H1 (cell line): ENCODE data around the gene NOC2L. TPM values are rescaled to one million over a fixed set of nuclear protein-coding genes. Genes with fewer than 3 reads are reported as not detected.

Experiments
- CBX5 ChIP-seq: fragments of 300-800, 300-1000 bp; sonication (generic); IDR thresholded peaks from 2 replicates; pipeline ENCODE4 v1.7.1; 2016; ENCODE audit warnings: antibody characterized with exemption, low read length, low read depth
- CHD2 ChIP-seq: IDR thresholded peaks from 2 replicates; pipeline ENCODE4 v1.6.1; 2012; ENCODE audit warnings: low read length, improper control_type of control experiment
- POU5F1 ChIP-seq: IDR thresholded peaks from 2 replicates; pipeline ENCODE4 v1.6.1; 2011; ENCODE audit warnings: low read depth, mild to moderate bottlenecking, low read length, moderate library complexity
- RAD21 ChIP-seq, 2 experiments: IDR thresholded peaks in 1 of 2; conservative IDR thresholded peaks in 1 of 2; 2 replicates each; pipeline ENCODE4 v1.6.1; 2011; ENCODE audit warnings: low read depth in 2 of 2, low read length in 2 of 2, improper control_type of control experiment in 1 of 2, inconsistent platforms in 1 of 2, mild to moderate bottlenecking in 1 of 2, moderate library complexity in 1 of 2
- RBBP5 ChIP-seq: IDR thresholded peaks from 2 replicates; pipeline ENCODE4 v1.7.1; 2012; ENCODE audit warnings: low read depth, mild to moderate bottlenecking, inconsistent platforms, low read length, moderate library complexity, borderline replicate concordance
- RXRA ChIP-seq: IDR thresholded peaks from 2 replicates; pipeline ENCODE4 v1.6.1; 2011; ENCODE audit warnings: low read depth, mild to moderate bottlenecking, low read length, moderate library complexity; ENCODE audit not compliant: insufficient read depth
- SAP30 ChIP-seq: fragments of 300-600 bp; sonication (generic); IDR thresholded peaks from 2 replicates; pipeline ENCODE4 v1.7.1; 2012; ENCODE audit warnings: low read length, moderate library complexity, mild to moderate bottlenecking, inconsistent platforms; ENCODE audit not compliant: insufficient read depth, insufficient replicate concordance
- SIX5 ChIP-seq: IDR thresholded peaks from 2 replicates; pipeline ENCODE4 v1.6.1; 2011; ENCODE audit warnings: mild to moderate bottlenecking, low read depth, low read length
- TAF7 ChIP-seq: optimal IDR thresholded peaks from 2 replicates; pipeline ENCODE3; 2011; ENCODE audit warnings: low read depth, mild to moderate bottlenecking, inconsistent platforms, low read length, moderate library complexity, borderline replicate concordance
- ZNF274 ChIP-seq: IDR thresholded peaks from 2 replicates; pipeline ENCODE4 v1.7.0; 2012; ENCODE audit warnings: low read length, borderline replicate concordance; ENCODE audit errors: extremely low read depth
- polyA plus RNA-seq, 7 experiments: library from polyadenylated mRNA; depleted of rRNA in 3 of 7; stranded (reverse) in 5 of 7; unstranded in 2 of 7; fragments of >200 nt in 5 of 7; fragments of 200-250 nt in 2 of 7; gene quantifications; 1 replicate in 5 of 7; 2 replicates in 1 of 7; 4 replicates in 1 of 7; pipeline versions ENCODE4 v1.2.1 to v1.2.3, GENCODE V29; 2011 to 2013; ENCODE audit warnings: missing spikeins in 2 of 7, mixed read lengths in 2 of 7
- total RNA-seq: library from RNA; stranded (reverse); fragmentation: NEBNext Ultra II Directional; extraction: Animal tissue kit (Norgen Biotek cat#: 25700); gene quantifications from 2 replicates; pipeline ENCODE4 v1.2.1, GENCODE V29; 2021
- TF ChIP-seq, protein P1 (sequence below), 3 experiments: IDR thresholded peaks; 1 replicate in 2 of 3; 2 replicates in 1 of 3; pipeline versions ENCODE4 v1.5.1 to v1.6.1; 2011; ENCODE audit warnings: low read length in 3 of 3, mild to moderate bottlenecking in 3 of 3, inconsistent platforms in 2 of 3, low read depth in 1 of 3, moderate library complexity in 1 of 3; ENCODE audit not compliant: insufficient read depth in 1 of 3; ENCODE audit errors: control extremely low read depth in 1 of 3

NOC2L gene
- total and polyA plus RNA-seq, 2 of the 8 experiments (the other 6 are each of a cell fraction or from before 2014, with no cell fraction given): 74.7 to 130 TPM

DNA sequence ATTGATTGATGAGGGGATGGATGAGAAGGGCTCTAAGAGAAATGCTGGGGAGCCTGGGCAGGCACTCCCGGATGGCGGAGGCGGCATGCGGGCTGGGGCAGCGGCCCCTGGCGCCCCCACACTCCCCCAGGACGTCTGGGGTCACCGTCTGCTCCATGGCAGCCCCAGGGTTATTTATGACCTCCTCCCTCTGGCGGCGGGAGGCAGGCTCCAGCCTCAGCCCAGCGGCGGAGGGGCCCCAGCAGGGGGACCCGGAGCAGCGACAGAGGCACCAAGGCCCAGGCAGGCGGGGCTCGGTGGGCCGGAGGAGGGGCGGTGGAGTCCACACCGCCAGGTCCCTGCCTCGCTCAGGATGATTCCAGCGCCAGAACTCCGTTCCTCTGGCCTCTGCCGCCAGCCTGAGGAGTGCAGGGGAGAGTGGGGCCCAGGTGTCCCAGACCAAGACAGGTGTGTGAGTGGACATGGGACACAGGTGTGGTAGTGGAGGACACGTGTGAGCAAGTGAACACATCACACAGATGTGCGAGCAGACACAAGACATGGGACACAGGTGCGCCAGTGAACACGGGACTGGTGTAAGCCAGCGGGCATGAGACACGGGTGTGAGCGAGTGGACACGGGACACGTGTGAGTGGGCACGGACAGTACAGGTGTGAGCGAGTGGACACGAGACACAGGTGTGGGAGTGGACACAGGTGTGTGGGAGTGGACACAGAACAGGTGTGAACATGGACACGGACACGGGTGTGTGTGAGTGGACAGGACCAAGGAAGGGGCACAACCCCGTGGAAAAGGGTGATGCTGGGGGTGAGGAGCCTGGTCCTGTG lies 37.8 kb downstream of the NOC2L start (continued):
- TF ChIP-seq, protein P1, sequence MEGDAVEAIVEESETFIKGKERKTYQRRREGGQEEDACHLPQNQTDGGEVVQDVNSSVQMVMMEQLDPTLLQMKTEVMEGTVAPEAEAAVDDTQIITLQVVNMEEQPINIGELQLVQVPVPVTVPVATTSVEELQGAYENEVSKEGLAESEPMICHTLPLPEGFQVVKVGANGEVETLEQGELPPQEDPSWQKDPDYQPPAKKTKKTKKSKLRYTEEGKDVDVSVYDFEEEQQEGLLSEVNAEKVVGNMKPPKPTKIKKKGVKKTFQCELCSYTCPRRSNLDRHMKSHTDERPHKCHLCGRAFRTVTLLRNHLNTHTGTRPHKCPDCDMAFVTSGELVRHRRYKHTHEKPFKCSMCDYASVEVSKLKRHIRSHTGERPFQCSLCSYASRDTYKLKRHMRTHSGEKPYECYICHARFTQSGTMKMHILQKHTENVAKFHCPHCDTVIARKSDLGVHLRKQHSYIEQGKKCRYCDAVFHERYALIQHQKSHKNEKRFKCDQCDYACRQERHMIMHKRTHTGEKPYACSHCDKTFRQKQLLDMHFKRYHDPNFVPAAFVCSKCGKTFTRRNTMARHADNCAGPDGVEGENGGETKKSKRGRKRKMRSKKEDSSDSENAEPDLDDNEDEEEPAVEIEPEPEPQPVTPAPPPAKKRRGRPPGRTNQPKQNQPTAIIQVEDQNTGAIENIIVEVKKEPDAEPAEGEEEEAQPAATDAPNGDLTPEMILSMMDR (IDR thresholded peaks at IDR 0.05; ENCODE audit: control extremely low read depth in 1 of 3, insufficient read depth in 1 of 3, low read depth in 1 of 3, low read length in 3 of 3): peak in 2 of 3 experiments; percentile 28 to 66; a peak in 3 of 4 replicates
- TF ChIP-seq POU5F1 (no peak), RBBP5 (no peak), RXRA (no peak), CHD2 (no peak), RAD21 (IDR thresholded peaks at IDR 0.05 in 1 of 2, conservative IDR thresholded peaks at IDR 0.05 in 1 of 2; ENCODE audit: low read depth in 2 of 2, low read length in 2 of 2) (peak in 1 of 2 experiments; percentile 45; a peak in 2 of 4 replicates), SIX5 (no peak), ZNF274 (no peak), CBX5 (no peak), SAP30 (no peak), TAF7 (no peak)
